ENCODE results near the gene ZBBX. TPM values are rescaled to one million over a fixed set of nuclear protein-coding genes. Genes with fewer than 3 reads are reported as not detected.

Gene ZBBX
- total RNA-seq, 1 donor from 2014 or later: not detected

GRCh38 chr3:167396075-167396474 lies 16.0 kb upstream of the ZBBX start:
- no peak for DNase-seq (ENCODE audit: extremely low spot score, unreplicated experiment)
- H3K27ac Mint-ChIP-seq (ENCODE audit: unreplicated experiment): no peak overlapping the region
- H3K27me3 Mint-ChIP-seq (ENCODE audit: unreplicated experiment): peaks cover 2% of the 10 kb centered on the region
- TF ChIP-seq, protein P1, sequence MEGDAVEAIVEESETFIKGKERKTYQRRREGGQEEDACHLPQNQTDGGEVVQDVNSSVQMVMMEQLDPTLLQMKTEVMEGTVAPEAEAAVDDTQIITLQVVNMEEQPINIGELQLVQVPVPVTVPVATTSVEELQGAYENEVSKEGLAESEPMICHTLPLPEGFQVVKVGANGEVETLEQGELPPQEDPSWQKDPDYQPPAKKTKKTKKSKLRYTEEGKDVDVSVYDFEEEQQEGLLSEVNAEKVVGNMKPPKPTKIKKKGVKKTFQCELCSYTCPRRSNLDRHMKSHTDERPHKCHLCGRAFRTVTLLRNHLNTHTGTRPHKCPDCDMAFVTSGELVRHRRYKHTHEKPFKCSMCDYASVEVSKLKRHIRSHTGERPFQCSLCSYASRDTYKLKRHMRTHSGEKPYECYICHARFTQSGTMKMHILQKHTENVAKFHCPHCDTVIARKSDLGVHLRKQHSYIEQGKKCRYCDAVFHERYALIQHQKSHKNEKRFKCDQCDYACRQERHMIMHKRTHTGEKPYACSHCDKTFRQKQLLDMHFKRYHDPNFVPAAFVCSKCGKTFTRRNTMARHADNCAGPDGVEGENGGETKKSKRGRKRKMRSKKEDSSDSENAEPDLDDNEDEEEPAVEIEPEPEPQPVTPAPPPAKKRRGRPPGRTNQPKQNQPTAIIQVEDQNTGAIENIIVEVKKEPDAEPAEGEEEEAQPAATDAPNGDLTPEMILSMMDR (IDR thresholded peaks at IDR 0.05): no peak
- H3K4me3 Mint-ChIP-seq (ENCODE audit: unreplicated experiment): no peak overlapping the region
- H3K4me1 Mint-ChIP-seq (ENCODE audit: unreplicated experiment): no peaks in the 10 kb centered on the region
- H3K36me3 Mint-ChIP-seq (ENCODE audit: unreplicated experiment): no peaks in the 10 kb centered on the region
- H3K9me3 Mint-ChIP-seq (ENCODE audit: unreplicated experiment): no peaks in the 10 kb centered on the region

GRCh38 chr3:167394003-167394402 lies 13.9 kb upstream of the ZBBX start:
- Mint-ChIP-seq H3K27ac (ENCODE audit: unreplicated experiment) (no peak overlapping the region), H3K27me3 (ENCODE audit: unreplicated experiment) (peaks cover 2% of the 10 kb centered on the region), H3K9me3 (ENCODE audit: unreplicated experiment) (no peaks in the 10 kb centered on the region), H3K4me3 (ENCODE audit: unreplicated experiment) (no peak overlapping the region), H3K36me3 (ENCODE audit: unreplicated experiment) (no peaks in the 10 kb centered on the region), H3K4me1 (ENCODE audit: unreplicated experiment) (no peaks in the 10 kb centered on the region)
- no peak for DNase-seq (ENCODE audit: extremely low spot score, unreplicated experiment)
- TF ChIP-seq, protein P1 (IDR thresholded peaks at IDR 0.05): no peak

DNA sequence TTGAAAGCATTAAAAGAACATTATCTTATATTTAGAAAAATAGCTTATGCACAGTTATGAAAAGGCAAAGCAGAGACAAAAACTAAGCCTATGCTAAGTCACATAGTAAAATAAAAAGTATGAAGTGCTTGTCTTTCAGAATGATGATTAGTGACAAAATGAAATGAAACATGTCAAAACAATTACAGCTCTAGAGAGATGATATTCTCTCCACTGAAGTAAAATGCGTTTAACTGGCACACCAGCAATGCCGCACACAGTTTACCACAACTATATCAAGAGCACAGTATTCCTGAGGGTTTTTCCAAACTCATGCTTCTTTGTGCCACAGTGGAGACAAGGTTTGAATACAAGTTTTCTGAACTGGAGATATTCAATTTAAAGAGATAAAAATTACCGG lies 2.1 kb upstream of the ZBBX start:
- DNase-seq (ENCODE audit: extremely low spot score, unreplicated experiment): no peak
- H3K36me3 Mint-ChIP-seq (ENCODE audit: unreplicated experiment): no peaks in the 10 kb centered on the region
- H3K4me1 Mint-ChIP-seq (ENCODE audit: unreplicated experiment): peaks cover 5% of the 10 kb centered on the region
- no peak overlapping the region for H3K27ac Mint-ChIP-seq (ENCODE audit: unreplicated experiment)
- no peaks in the 10 kb centered on the region for H3K9me3 Mint-ChIP-seq (ENCODE audit: unreplicated experiment)
- no peak overlapping the region for H3K4me3 Mint-ChIP-seq (ENCODE audit: unreplicated experiment)
- TF ChIP-seq, protein P1 (IDR thresholded peaks at IDR 0.05): no peak
- peaks cover 22% of the 10 kb centered on the region for H3K27me3 Mint-ChIP-seq (ENCODE audit: unreplicated experiment)

DNA sequence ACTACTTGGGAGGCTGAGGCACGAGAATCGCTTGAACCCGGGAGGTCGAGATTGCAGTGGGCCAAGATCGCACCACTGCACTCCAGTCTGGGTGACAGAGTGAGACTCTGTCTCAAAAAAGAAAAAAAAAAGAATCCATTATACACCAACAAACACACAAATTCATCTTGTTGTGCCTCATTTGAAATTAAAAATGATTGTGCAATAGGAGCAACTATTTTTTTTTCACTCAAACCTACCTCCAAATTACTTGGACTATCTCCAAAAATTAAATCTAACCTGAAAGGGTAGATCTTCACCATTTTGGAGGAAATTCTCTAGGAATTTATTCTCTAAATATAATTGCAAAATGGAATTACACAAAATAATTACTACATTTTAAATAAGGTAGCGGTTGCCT lies 4.6 kb downstream of the ZBBX start:
- DNase-seq (ENCODE audit: extremely low spot score, unreplicated experiment): no peak
- Mint-ChIP-seq H3K4me3 (ENCODE audit: unreplicated experiment) (no peak overlapping the region), H3K27me3 (ENCODE audit: unreplicated experiment) (peaks cover 13% of the 10 kb centered on the region), H3K9me3 (ENCODE audit: unreplicated experiment) (no peaks in the 10 kb centered on the region), H3K36me3 (ENCODE audit: unreplicated experiment) (no peaks in the 10 kb centered on the region), H3K4me1 (ENCODE audit: unreplicated experiment) (peaks cover 5% of the 10 kb centered on the region), H3K27ac (ENCODE audit: unreplicated experiment) (no peak overlapping the region)
- TF ChIP-seq, protein P1 (IDR thresholded peaks at IDR 0.05): no peak

DNA sequence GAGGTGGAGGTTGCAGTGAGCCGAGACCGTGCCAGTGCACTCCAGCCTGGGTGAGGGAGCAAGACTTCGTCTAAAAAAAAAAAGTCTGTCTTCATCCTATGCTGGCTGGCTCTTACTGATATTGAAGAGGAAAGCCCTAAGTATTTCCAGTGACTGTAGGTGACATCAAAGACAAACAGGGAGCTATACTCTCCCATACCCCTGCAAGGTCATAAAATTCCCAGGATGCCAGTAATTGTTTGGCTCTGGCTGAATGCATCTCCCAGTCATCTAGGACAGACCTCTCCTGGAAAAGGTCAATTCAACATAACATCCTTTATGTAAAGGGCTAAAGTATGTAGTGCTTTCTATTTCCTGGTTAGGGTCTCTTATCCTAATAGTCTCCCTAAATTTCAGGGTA lies 8.0 kb downstream of the ZBBX start:
- Mint-ChIP-seq H3K36me3 (ENCODE audit: unreplicated experiment) (no peaks in the 10 kb centered on the region), H3K4me3 (ENCODE audit: unreplicated experiment) (no peak overlapping the region), H3K27ac (ENCODE audit: unreplicated experiment) (no peak overlapping the region), H3K4me1 (ENCODE audit: unreplicated experiment) (no peaks in the 10 kb centered on the region), H3K9me3 (ENCODE audit: unreplicated experiment) (no peaks in the 10 kb centered on the region), H3K27me3 (ENCODE audit: unreplicated experiment) (peaks cover 13% of the 10 kb centered on the region)
- TF ChIP-seq, protein P1 (IDR thresholded peaks at IDR 0.05): no peak
- DNase-seq (ENCODE audit: extremely low spot score, unreplicated experiment): no peak

All from osteocyte (in vitro differentiated cells).